GM12878 (cell line): ENCODE measurements around the gene CD83. TPM values are rescaled to one million over a fixed set of nuclear protein-coding genes. Genes with fewer than 3 reads are reported as not detected.

Experiments used
- CEBPB ChIP-seq, 2 experiments: fragments of 150-350 bp in 1 of 2; IDR thresholded peaks; 2 replicates each; pipeline ENCODE4 v1.6.1; 2012 to 2014; ENCODE audit warnings: low read depth in 2 of 2, low read length in 2 of 2, borderline replicate concordance in 1 of 2, inconsistent platforms in 1 of 2
- DPF2 ChIP-seq: fragments of 450-650 bp; IDR thresholded peaks from 2 replicates; pipeline ENCODE4 v1.6.1; 2017; ENCODE audit warnings: mild to moderate bottlenecking
- NFIC ChIP-seq: IDR thresholded peaks from 2 replicates; pipeline ENCODE4 v1.6.1; 2012; ENCODE audit warnings: low read depth, mild to moderate bottlenecking, inconsistent platforms, low read length, moderate library complexity
- PAX8 ChIP-seq: fragments of 450-650 bp; IDR thresholded peaks from 2 replicates; pipeline ENCODE4 v1.6.1; 2017; ENCODE audit warnings: mild to moderate bottlenecking, moderate library complexity
- RCOR1 ChIP-seq: conservative IDR thresholded peaks from 2 replicates; pipeline ENCODE4 v1.6.1; 2012; ENCODE audit warnings: low read depth, low read length, improper control_type of control experiment
- SIX5 ChIP-seq: IDR thresholded peaks from 2 replicates; pipeline ENCODE4 v1.6.1; 2011; ENCODE audit warnings: mild to moderate bottlenecking, low read depth, low read length, moderate library complexity; ENCODE audit not compliant: severe bottlenecking
- SMARCA5 ChIP-seq: fragments of 450-650 bp; IDR thresholded peaks from 2 replicates; pipeline ENCODE4 v1.6.1; 2017; ENCODE audit warnings: mild to moderate bottlenecking
- SP1 ChIP-seq: IDR thresholded peaks from one replicate; pipeline ENCODE4 v1.6.1; 2011; ENCODE audit warnings: low read depth, low read length
- TCF12 ChIP-seq: IDR thresholded peaks from 2 replicates; pipeline ENCODE4 v1.6.1; 2011; ENCODE audit warnings: low read depth, mild to moderate bottlenecking, low read length
- YBX1 ChIP-seq: fragments of 450-650 bp; IDR thresholded peaks from 2 replicates; pipeline ENCODE4 v1.6.1; 2016; ENCODE audit warnings: antibody characterized with exemption
- YY1 ChIP-seq: IDR thresholded peaks from 2 replicates; pipeline ENCODE4 v1.6.1; 2011; ENCODE audit warnings: low read depth, mild to moderate bottlenecking, low read length
- ZNF384 ChIP-seq: IDR thresholded peaks from 2 replicates; pipeline ENCODE4 v1.6.1; 2012; ENCODE audit warnings: low read depth, mild to moderate bottlenecking, low read length, improper control_type of control experiment, borderline replicate concordance
- ZNF622 ChIP-seq: fragments of 450-650 bp; IDR thresholded peaks from 2 replicates; pipeline ENCODE4 v1.6.1; 2017; ENCODE audit warnings: mild to moderate bottlenecking, inconsistent platforms
- polyA plus RNA-seq, 11 experiments: library from polyadenylated mRNA; depleted of rRNA in 4 of 11; unstranded in 6 of 11; stranded (reverse) in 5 of 11; fragments of >200 nt; fragmentation: Nextera tagmentation in 4 of 11; fragmentation: Illumina TruSeq in 1 of 11; extraction: Ambion mirVana in 4 of 11; extraction: Trizol in 1 of 11; gene quantifications; 1 replicate in 1 of 11; 2 replicates in 10 of 11; pipeline versions ENCODE4 v1.2.1 to v1.2.3, GENCODE V29; 2011 to 2016; ENCODE audit warnings: inconsistent platforms in 2 of 11, missing spikeins in 2 of 11, low read depth in 1 of 11
- total RNA-seq, 4 experiments: library from RNA; depleted of rRNA in 3 of 4; stranded (reverse); fragments of >200 nt in 3 of 4; fragmentation: Illumina TruSeq in 1 of 4; extraction: Trizol in 1 of 4; gene quantifications; 2 replicates each; pipeline versions ENCODE4 v1.2.1 to v1.2.3, GENCODE V29; 2013 to 2021
- TF ChIP-seq, protein P1 (sequence below): fragments of 450-650 bp; IDR thresholded peaks from 2 replicates; pipeline ENCODE4 v1.6.1; 2018; ENCODE audit warnings: mild to moderate bottlenecking, low read depth, moderate library complexity; ENCODE audit not compliant: partially characterized antibody
- TF ChIP-seq, protein P2 (sequence below): fragments of 450-650 bp; IDR thresholded peaks from 2 replicates; pipeline ENCODE4 v1.6.1; 2017; ENCODE audit warnings: antibody characterized with exemption, mild to moderate bottlenecking, moderate library complexity
- TF ChIP-seq, protein P3 (sequence below): IDR thresholded peaks from 2 replicates; pipeline ENCODE4 v1.6.1; 2011; ENCODE audit warnings: low read depth, mild to moderate bottlenecking, low read length, moderate library complexity, borderline replicate concordance; ENCODE audit errors: extremely low read depth
- TF ChIP-seq, protein P4 (sequence below): IDR thresholded peaks from 2 replicates; pipeline ENCODE4 v1.6.1; 2011; ENCODE audit warnings: mild to moderate bottlenecking, low read depth, low read length, moderate library complexity; ENCODE audit not compliant: insufficient replicate concordance
- TF ChIP-seq, protein P5 (sequence below): IDR thresholded peaks from 2 replicates; pipeline ENCODE4 v1.6.1; 2012; ENCODE audit warnings: low read depth, low read length, improper control_type of control experiment

Gene CD83
- total and polyA plus RNA-seq, 10 of the 15 experiments (the other 5 are each of a cell fraction or from before 2014, with no cell fraction given): 76.1 to 174 (median 129) TPM

DNA sequence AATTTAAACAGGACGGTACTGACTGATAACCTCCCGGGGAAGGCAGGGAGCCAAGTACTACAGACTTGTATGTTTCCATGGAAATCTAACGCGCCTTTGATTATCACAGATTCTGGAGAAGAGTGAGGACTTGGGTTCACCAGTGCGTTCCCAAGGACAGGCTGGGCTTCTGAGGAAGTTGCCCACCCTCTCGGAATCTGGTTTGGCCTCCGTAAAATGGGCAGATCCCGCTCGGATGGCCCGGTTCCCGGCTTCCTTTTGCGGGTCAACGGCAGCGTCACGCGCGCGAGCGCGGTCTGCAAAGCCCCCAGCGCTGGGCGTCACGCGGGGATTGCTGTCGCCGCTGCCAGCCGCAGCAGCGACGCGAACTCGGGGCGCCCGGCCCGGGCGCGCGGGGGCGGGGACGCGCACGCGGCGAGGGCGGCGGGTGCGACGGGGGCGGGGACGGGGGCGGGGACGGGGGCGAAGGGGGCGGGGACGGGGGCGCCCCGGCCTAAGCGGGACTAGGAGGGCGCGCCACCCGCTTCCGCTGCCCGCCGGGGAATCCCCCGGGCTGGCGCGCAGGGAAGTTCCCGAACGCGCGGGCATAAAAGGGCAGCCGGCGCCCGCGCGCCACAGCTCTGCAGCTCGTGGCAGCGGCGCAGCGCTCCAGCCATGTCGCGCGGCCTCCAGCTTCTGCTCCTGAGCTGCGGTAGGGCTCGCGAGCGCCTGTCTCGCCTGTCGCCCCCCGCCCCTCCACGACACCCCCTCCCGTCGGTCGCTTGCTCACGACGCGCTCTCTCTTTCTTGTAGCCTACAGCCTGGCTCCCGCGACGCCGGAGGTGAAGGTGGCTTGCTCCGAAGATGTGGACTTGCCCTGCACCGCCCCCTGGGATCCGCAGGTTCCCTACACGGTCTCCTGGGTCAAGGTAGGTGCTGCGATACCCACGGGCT, at the start of gene CD83 (continued):
- TF ChIP-seq SMARCA5 (peak; percentile 54; the same call in 1 of the 2 replicates), RCOR1 (0 out of 2 replicates have a peak, but pooled peaks have one; percentile 61), PAX8 (no peak), ZNF622 (no peak), TCF12 (peak; percentile 64; the same call in 1 of the 2 replicates), ZNF384 (no peak), SP1 (peak; percentile 54), YBX1 (no peak), CEBPB (IDR thresholded peaks at IDR 0.05; ENCODE audit: borderline replicate concordance in 1 of 2, low read depth in 2 of 2, low read length in 2 of 2) (no peak), NFIC (no peak), YY1 (peak; percentile 63; the same call in 1 of the 2 replicates), DPF2 (peak; percentile 92), SIX5 (no peak)
- TF ChIP-seq, protein P1, sequence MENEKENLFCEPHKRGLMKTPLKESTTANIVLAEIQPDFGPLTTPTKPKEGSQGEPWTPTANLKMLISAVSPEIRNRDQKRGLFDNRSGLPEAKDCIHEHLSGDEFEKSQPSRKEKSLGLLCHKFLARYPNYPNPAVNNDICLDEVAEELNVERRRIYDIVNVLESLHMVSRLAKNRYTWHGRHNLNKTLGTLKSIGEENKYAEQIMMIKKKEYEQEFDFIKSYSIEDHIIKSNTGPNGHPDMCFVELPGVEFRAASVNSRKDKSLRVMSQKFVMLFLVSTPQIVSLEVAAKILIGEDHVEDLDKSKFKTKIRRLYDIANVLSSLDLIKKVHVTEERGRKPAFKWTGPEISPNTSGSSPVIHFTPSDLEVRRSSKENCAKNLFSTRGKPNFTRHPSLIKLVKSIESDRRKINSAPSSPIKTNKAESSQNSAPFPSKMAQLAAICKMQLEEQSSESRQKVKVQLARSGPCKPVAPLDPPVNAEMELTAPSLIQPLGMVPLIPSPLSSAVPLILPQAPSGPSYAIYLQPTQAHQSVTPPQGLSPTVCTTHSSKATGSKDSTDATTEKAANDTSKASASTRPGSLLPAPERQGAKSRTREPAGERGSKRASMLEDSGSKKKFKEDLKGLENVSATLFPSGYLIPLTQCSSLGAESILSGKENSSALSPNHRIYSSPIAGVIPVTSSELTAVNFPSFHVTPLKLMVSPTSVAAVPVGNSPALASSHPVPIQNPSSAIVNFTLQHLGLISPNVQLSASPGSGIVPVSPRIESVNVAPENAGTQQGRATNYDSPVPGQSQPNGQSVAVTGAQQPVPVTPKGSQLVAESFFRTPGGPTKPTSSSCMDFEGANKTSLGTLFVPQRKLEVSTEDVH: no peak
- TF ChIP-seq, protein P2, sequence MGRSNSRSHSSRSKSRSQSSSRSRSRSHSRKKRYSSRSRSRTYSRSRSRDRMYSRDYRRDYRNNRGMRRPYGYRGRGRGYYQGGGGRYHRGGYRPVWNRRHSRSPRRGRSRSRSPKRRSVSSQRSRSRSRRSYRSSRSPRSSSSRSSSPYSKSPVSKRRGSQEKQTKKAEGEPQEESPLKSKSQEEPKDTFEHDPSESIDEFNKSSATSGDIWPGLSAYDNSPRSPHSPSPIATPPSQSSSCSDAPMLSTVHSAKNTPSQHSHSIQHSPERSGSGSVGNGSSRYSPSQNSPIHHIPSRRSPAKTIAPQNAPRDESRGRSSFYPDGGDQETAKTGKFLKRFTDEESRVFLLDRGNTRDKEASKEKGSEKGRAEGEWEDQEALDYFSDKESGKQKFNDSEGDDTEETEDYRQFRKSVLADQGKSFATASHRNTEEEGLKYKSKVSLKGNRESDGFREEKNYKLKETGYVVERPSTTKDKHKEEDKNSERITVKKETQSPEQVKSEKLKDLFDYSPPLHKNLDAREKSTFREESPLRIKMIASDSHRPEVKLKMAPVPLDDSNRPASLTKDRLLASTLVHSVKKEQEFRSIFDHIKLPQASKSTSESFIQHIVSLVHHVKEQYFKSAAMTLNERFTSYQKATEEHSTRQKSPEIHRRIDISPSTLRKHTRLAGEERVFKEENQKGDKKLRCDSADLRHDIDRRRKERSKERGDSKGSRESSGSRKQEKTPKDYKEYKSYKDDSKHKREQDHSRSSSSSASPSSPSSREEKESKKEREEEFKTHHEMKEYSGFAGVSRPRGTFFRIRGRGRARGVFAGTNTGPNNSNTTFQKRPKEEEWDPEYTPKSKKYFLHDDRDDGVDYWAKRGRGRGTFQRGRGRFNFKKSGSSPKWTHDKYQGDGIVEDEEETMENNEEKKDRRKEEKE: no peak
- TF ChIP-seq, protein P3, sequence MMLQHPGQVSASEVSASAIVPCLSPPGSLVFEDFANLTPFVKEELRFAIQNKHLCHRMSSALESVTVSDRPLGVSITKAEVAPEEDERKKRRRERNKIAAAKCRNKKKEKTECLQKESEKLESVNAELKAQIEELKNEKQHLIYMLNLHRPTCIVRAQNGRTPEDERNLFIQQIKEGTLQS: no peak
- TF ChIP-seq, protein P4, sequence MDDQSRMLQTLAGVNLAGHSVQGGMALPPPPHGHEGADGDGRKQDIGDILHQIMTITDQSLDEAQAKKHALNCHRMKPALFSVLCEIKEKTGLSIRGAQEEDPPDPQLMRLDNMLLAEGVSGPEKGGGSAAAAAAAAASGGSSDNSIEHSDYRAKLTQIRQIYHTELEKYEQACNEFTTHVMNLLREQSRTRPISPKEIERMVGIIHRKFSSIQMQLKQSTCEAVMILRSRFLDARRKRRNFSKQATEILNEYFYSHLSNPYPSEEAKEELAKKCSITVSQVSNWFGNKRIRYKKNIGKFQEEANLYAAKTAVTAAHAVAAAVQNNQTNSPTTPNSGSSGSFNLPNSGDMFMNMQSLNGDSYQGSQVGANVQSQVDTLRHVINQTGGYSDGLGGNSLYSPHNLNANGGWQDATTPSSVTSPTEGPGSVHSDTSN: peak; percentile 32
- TF ChIP-seq, protein P5, sequence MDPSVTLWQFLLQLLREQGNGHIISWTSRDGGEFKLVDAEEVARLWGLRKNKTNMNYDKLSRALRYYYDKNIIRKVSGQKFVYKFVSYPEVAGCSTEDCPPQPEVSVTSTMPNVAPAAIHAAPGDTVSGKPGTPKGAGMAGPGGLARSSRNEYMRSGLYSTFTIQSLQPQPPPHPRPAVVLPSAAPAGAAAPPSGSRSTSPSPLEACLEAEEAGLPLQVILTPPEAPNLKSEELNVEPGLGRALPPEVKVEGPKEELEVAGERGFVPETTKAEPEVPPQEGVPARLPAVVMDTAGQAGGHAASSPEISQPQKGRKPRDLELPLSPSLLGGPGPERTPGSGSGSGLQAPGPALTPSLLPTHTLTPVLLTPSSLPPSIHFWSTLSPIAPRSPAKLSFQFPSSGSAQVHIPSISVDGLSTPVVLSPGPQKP: peak; percentile 36; the same call in 1 of the 2 replicates
